HG03066 (cell line): ENCODE measurements around the gene TNIP1.

Source experiments
- ATAC-seq: cut with Tn5 transposase; IDR thresholded peaks from one replicate; pipeline ENCODE4 v1.9.1; 2021; ENCODE audit warnings: low read depth; ENCODE audit not compliant: unreplicated experiment

TNIP1 gene

GRCh38 chr5:151106509-151106908 lies 25.7 kb upstream of the TNIP1 start:
- no peak for ATAC-seq

GRCh38 chr5:151106043-151106442 lies 25.2 kb upstream of the TNIP1 start:
- no peak for ATAC-seq

- ATAC-seq = no peak
Measured at GRCh38 chr5:151105561-151105960, 24.7 kb upstream of the TNIP1 start.

- no peak for ATAC-seq
Measured at GRCh38 chr5:151104795-151105194, 24.0 kb upstream of the TNIP1 start.

GRCh38 chr5:151101746-151102145 lies 20.9 kb upstream of the TNIP1 start:
- no peak for ATAC-seq

- no peak for ATAC-seq
Measured at GRCh38 chr5:151101151-151101550, 20.3 kb upstream of the TNIP1 start.

GRCh38 chr5:151100681-151101080 lies 19.8 kb upstream of the TNIP1 start:
- ATAC-seq = no peak

- ATAC-seq = no peak
Measured at GRCh38 chr5:151098768-151099121, 17.9 kb upstream of the TNIP1 start.

- ATAC-seq = peak; percentile 51
Measured at GRCh38 chr5:151097820-151098767, 17.3 kb upstream of the TNIP1 start.

GRCh38 chr5:151097061-151097460 lies 16.2 kb upstream of the TNIP1 start:
- ATAC-seq = no peak

GRCh38 chr5:151096001-151096373 lies 15.2 kb upstream of the TNIP1 start:
- no peak for ATAC-seq

- no peak for ATAC-seq
Measured at GRCh38 chr5:151095341-151096000, 14.6 kb upstream of the TNIP1 start.

- no peak for ATAC-seq
Measured at GRCh38 chr5:151094852-151095245, 14.0 kb upstream of the TNIP1 start.

GRCh38 chr5:151094030-151094851 lies 13.4 kb upstream of the TNIP1 start:
- ATAC-seq = peak; percentile 75

GRCh38 chr5:151093476-151093889 lies 12.6 kb upstream of the TNIP1 start:
- ATAC-seq = no peak

- no peak for ATAC-seq
Measured at GRCh38 chr5:151092762-151093161, 11.9 kb upstream of the TNIP1 start.

GRCh38 chr5:151089726-151090125 lies 8.9 kb upstream of the TNIP1 start:
- no peak for ATAC-seq

GRCh38 chr5:151088986-151089385 lies 8.2 kb upstream of the TNIP1 start:
- ATAC-seq = no peak

GRCh38 chr5:151087486-151087885 lies 6.7 kb upstream of the TNIP1 start:
- no peak for ATAC-seq

- ATAC-seq = peak; percentile 70
Measured at GRCh38 chr5:151086905-151087360, 6.1 kb upstream of the TNIP1 start.
